ENCODE data around the gene KDM1A. TPM values are rescaled to one million over a fixed set of nuclear protein-coding genes. Genes with fewer than 3 reads are reported as not detected.

The KDM1A gene
- total and polyA plus RNA-seq, 2 of the 13 experiments (the other 11 are each of a cell fraction or from before 2014, with no cell fraction given), result 81.3 to 173 TPM

GRCh38 chr1:23069675-23070074 lies 50.4 kb downstream of the KDM1A start (continued):
- TF ChIP-seq ZNF777 (CRISPR knock-in tag; IDR thresholded peaks at IDR 0.05) (no peak), NFE2 (CRISPR knock-in tag; IDR thresholded peaks at IDR 0.05) (no peak), ARID3A (IDR thresholded peaks at IDR 0.05; ENCODE audit: low read depth, low read length) (no peak), ZSCAN30 (CRISPR knock-in tag; IDR thresholded peaks at IDR 0.05) (no peak), AKNA (CRISPR knock-in tag; IDR thresholded peaks at IDR 0.05; ENCODE audit: borderline replicate concordance) (no peak), KLF13 (CRISPR knock-in tag; IDR thresholded peaks at IDR 0.05) (no peak)

- no peaks in the 10 kb centered on the region for H3K27me3 ChIP-seq (ENCODE audit: control insufficient read depth in 1 of 2, insufficient read depth in 2 of 2, low read length in 2 of 2)
- CTCF ChIA-PET (ENCODE audit: low intra/inter-chr PET ratio, low total read pairs), result no interaction called here
- H3K79me2 ChIP-seq (ENCODE audit: insufficient read depth, low read length), result no peaks in the 10 kb centered on the region
- no peak overlapping the region for H3K27ac ChIP-seq (ENCODE audit: extremely low read length, insufficient read depth, low read length)
- TF ChIP-seq ZNF232 (CRISPR knock-in tag; IDR thresholded peaks at IDR 0.05; ENCODE audit: borderline replicate concordance), result no peak
- TF ChIP-seq SRSF1 (optimal IDR thresholded peaks at IDR 0.05; ENCODE audit: low read depth, low read length), result no peak
- BruUV-seq (replicated peaks), result no TSS peak
- no peak for DNase-seq (ENCODE audit: low spot score)
- no peak overlapping the region for H2AFZ ChIP-seq (ENCODE audit: low read length)
- no peak overlapping the region for H3K9ac ChIP-seq (ENCODE audit: insufficient read depth, low read depth, low read length)
- ATAC-seq, result no peak
- FAIRE-seq, result no peak
- POLR2A ChIA-PET, result no interaction called here
- H3K4me3 ChIP-seq (replicated peaks in 1 of 3; ENCODE audit: insufficient read depth in 1 of 3, low read depth in 2 of 3, low read length in 3 of 3), result no peak overlapping the region
- in situ Hi-C loops (cut with HindIII; ENCODE audit: extremely low pct_ligation_motif_present, low pct_unique_long_range_greater_than_20kb) (no loop called here), intact Hi-C loops (cut with micrococcal nuclease; ENCODE audit: unreplicated experiment) (no loop called here)
- H3K4me1 ChIP-seq (ENCODE audit: insufficient read depth, low read length), result no peaks in the 10 kb centered on the region
- no peaks in the 10 kb centered on the region for H3K9me3 ChIP-seq (ENCODE audit: low read length)
- no peaks in the 10 kb centered on the region for H4K20me1 ChIP-seq (ENCODE audit: insufficient read depth, low read length)
- H3K36me3 ChIP-seq (replicated peaks in 1 of 2; ENCODE audit: control insufficient read depth in 1 of 2, insufficient read depth in 2 of 2, low read length in 2 of 2), result peaks cover 23 to 71% of the 10 kb centered on the region in 2 experiments
- H3K4me2 ChIP-seq (ENCODE audit: low read depth, low read length), result no peak overlapping the region
Measured at GRCh38 chr1:23074012-23074411, 54.7 kb downstream of the KDM1A start.

Data from HepG2 (cell line).